Progenitor cell of endocrine pancreas (in vitro differentiated cells): ENCODE measurements around the gene VARS1. TPM values are rescaled to one million over a fixed set of nuclear protein-coding genes. Genes with fewer than 3 reads are reported as not detected.
"Not testable (repeated sequence)": the region's sequence is repeated elsewhere in the genome, so short reads cannot be mapped to it uniquely, and the experiment has no call there.

Experiments used
- DNase-seq: peaks from one replicate; pipeline ENCODE4 v3.0.0; 2021; ENCODE audit warnings: low spot score; ENCODE audit not compliant: unreplicated experiment
- H3K27ac Mint-ChIP-seq: 2 replicates; pipeline ENCODE4 v1.8.0; 2021; ENCODE audit warnings: mild to moderate bottlenecking, moderate library complexity, mixed read lengths
- H3K27me3 Mint-ChIP-seq: 2 replicates; pipeline ENCODE4 v1.8.0; 2021; ENCODE audit warnings: mixed read lengths
- H3K36me3 Mint-ChIP-seq: 2 replicates; pipeline ENCODE4 v1.8.0; 2022; ENCODE audit warnings: mixed read lengths; ENCODE audit not compliant: insufficient read depth
- H3K4me1 Mint-ChIP-seq: 2 replicates; pipeline ENCODE4 v1.8.0; 2021; ENCODE audit warnings: low read depth, mixed read lengths
- H3K4me3 Mint-ChIP-seq: 2 replicates; pipeline ENCODE4 v1.8.0; 2021; ENCODE audit warnings: low read depth, mild to moderate bottlenecking, moderate library complexity, mixed read lengths
- H3K9me3 Mint-ChIP-seq: 2 replicates; pipeline ENCODE4 v1.8.0; 2021; ENCODE audit warnings: low read depth, mixed read lengths
- total RNA-seq: library from RNA; stranded (reverse); gene quantifications from 2 replicates; pipeline ENCODE4 v1.2.1, GENCODE V29; 2021
- TF ChIP-seq, protein P1 (sequence below): fragments of 200-600 bp; sonication (generic); IDR thresholded peaks from one replicate; pipeline ENCODE4 v1.5.0; 2021; ENCODE audit warnings: antibody characterized with exemption, mild to moderate bottlenecking; ENCODE audit not compliant: unreplicated experiment

VARS1 gene
- total RNA-seq, 1 donor from 2014 or later: 85.6 TPM

DNA sequence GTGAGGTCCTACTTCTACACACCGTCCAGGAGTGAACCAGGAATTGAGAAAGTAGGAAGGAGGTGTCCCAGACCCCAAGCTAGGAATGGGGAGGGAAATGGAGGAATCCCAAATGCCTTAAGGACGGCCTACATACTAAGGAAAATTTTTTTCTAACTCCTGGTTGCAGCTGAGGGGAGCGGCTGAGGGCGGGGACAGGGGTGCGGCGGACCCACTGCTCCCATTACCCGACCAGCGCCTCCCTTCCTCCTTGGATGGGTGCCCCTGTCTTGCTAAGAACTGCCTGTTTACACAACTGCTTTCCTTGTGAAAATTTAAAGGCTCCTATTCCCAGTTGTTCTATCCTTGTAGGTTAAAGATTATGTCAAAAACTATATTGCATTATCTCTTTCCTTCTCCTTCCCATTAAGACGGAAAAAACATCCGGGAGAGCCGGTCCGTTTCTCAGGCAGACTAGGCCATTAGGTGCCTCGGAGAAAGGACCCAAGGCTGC lies 31.3 kb upstream of the VARS1 start:
- H3K27ac Mint-ChIP-seq: peak overlapping the region; percentile 97
- no peak for DNase-seq
- no peaks in the 10 kb centered on the region for H3K36me3 Mint-ChIP-seq
- H3K4me3 Mint-ChIP-seq: peak overlapping the region; percentile 91
- H3K27me3 Mint-ChIP-seq: no peaks in the 10 kb centered on the region
- peaks cover 44% of the 10 kb centered on the region for H3K4me1 Mint-ChIP-seq
- no peaks in the 10 kb centered on the region for H3K9me3 Mint-ChIP-seq
- TF ChIP-seq, protein P1, sequence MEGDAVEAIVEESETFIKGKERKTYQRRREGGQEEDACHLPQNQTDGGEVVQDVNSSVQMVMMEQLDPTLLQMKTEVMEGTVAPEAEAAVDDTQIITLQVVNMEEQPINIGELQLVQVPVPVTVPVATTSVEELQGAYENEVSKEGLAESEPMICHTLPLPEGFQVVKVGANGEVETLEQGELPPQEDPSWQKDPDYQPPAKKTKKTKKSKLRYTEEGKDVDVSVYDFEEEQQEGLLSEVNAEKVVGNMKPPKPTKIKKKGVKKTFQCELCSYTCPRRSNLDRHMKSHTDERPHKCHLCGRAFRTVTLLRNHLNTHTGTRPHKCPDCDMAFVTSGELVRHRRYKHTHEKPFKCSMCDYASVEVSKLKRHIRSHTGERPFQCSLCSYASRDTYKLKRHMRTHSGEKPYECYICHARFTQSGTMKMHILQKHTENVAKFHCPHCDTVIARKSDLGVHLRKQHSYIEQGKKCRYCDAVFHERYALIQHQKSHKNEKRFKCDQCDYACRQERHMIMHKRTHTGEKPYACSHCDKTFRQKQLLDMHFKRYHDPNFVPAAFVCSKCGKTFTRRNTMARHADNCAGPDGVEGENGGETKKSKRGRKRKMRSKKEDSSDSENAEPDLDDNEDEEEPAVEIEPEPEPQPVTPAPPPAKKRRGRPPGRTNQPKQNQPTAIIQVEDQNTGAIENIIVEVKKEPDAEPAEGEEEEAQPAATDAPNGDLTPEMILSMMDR: no peak

DNA sequence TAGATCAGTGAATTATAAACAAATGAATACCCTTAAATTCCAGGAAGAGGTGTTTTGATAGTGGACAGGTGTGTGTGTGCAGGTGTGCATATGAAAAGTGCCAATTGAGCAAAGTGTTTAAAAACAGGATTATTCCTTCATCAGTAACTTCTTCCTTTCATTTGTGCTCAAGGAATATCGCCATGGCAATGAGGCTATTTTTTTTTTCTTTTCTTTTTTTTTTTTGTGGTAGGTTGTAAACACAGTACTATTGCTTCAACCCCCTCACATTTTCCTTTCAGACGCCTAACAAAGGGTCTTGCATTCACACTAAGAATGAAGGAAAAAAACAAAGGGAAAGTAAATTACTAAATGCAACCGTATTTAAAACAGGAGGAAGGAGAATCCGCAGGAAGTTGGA lies 30.0 kb upstream of the VARS1 start:
- Mint-ChIP-seq H3K9me3 (no peaks in the 10 kb centered on the region), H3K27me3 (no peaks in the 10 kb centered on the region), H3K4me3 (peak overlapping the region; percentile 48), H3K36me3 (no peaks in the 10 kb centered on the region), H3K27ac (peak overlapping the region; percentile 94), H3K4me1 (peaks cover 43% of the 10 kb centered on the region)
- TF ChIP-seq, protein P1: no peak
- DNase-seq: no peak

DNA sequence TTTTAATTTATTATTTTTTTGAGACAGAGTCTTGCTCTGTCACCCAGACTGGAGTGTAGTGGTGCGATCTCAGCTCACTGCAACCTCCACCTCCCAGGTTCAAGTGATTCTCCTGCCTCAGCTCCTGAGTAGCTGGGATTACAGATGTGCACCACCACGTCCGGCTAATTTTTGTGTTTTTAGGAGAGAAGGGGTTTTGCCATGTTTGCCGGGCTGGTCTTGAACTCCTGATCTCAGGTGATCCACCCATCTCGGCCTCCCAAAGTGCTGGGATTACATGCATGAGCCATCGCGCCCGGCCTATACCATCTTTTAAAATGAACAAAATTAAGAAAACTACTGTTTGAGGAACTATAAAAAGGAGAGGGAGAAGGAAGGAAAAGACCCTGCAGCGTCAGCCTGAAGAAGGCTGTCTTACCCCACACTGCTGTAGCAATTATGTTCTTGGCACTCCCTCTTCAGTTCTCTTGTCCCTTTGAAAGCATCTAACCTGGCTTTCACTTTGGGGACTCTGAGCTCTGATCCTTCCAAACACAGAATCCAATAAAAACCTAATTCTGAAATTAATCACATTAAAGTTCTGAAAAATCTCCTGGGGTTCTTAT lies 28.1 kb upstream of the VARS1 start:
- not testable (repeated sequence) for DNase-seq, H3K36me3 Mint-ChIP-seq, H3K4me3 Mint-ChIP-seq, H3K9me3 Mint-ChIP-seq, H3K27me3 Mint-ChIP-seq
- peaks cover 42% of the 10 kb centered on the region for H3K4me1 Mint-ChIP-seq
- H3K27ac Mint-ChIP-seq: peak overlapping the region; percentile 56

DNA sequence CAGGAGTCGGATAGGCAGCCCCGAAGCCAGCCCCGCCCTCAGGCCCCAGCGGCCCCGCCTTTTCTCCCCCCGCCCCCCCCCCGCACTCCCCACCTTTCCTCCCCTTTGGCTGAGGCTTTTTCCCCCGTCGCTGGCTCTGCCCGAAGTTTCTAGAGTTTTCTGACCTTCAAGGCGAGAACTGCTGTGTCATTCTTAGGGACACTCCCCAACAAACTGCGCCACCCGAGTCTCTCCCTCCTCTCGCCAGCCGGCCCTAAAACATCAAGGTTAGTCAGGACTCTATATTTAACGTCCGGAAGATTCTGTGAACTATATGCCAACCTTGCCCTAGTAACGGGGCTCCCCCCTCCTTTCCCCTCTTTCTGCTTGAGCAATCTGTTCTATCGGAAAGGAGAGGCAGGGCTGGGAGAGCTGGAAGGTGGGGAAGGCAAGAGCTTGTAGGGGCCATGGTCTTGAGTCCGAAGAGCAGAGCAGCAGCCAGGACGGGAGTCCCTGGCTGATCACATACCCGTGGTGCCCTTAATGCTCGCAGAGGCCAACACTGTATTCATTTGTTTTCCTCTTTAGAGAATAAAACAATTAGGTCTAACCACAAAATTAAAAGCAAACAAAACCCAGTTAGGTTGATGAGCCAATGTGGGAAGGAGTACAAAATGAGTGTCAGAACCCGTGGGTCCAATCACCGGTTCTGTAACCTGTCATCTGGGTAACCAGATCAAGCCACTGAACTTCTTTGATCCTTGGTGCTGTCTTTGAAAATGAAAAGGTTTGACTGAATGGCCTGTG lies 26.7 kb upstream of the VARS1 start:
- H3K4me1 Mint-ChIP-seq: peaks cover 43% of the 10 kb centered on the region
- H3K9me3 Mint-ChIP-seq: peaks cover 4% of the 10 kb centered on the region
- H3K27ac Mint-ChIP-seq: peak overlapping the region; percentile 97
- peak overlapping the region; percentile 87 for H3K4me3 Mint-ChIP-seq
- peaks cover 6% of the 10 kb centered on the region for H3K36me3 Mint-ChIP-seq
- no peaks in the 10 kb centered on the region for H3K27me3 Mint-ChIP-seq
- TF ChIP-seq, protein P1: no peak
- DNase-seq: no peak

DNA sequence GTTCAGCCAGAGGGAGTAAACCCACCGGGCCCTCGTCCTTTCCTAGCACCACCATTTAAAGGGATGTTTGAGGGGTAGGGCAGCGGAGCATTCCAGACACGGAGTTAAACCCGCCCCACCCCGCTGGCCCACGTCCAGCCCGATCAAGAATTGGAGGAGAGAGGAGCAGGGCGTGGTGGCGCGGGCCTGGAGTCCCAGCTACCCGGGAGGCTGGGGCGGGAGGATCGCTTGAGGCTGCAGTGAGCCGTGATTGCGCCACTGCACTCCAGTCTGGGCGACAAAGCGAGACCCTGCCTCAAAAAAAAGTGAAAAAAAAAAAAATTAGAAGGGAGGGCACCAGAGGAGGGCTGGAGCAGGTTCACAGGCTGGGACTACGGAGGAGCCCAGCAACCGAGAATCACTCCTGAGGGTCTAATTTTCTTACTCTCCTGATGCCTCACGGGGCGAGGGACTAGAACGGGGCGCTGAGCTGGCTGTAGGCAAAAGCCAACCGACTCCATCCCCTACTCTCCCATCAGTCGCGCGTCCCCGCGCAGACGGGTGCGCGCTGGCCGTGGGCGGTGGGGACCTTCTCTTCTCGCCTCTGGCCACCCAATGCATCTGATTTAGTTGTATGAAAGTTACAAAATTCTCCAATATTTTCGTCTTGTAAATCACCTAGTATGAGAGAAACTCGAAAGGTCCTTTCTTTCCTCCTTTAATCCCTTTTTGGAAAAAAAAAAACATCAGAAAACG lies 25.9 kb upstream of the VARS1 start:
- Mint-ChIP-seq H3K4me3 (peak overlapping the region; percentile 87), H3K27me3 (no peaks in the 10 kb centered on the region), H3K36me3 (peaks cover 6% of the 10 kb centered on the region), H3K9me3 (peaks cover 4% of the 10 kb centered on the region), H3K27ac (peak overlapping the region; percentile 97), H3K4me1 (peaks cover 36% of the 10 kb centered on the region)
- TF ChIP-seq, protein P1: no peak
- peak; percentile 33 for DNase-seq

DNA sequence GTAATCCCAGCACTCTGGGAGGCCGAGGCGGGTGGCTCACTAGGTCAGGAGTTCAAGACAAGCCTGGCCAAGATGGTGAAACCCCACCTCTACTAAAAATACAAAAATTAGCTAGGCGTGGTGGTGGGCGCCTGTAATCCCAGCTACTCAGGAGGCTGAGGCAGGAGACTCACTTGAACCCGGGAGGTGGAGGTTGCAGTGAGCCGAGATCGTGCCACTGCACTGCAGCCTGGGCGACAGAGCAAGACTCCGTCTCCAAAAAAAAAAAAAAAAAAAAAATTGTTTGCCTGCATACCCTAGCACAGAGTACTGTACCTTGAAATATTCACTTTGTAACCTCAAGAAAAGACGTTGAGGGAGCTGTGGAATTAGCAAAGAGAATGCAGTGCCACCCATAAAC lies 24.8 kb upstream of the VARS1 start:
- DNase-seq, H3K27me3 Mint-ChIP-seq, H3K36me3 Mint-ChIP-seq, H3K27ac Mint-ChIP-seq, H3K4me3 Mint-ChIP-seq, H3K9me3 Mint-ChIP-seq: not testable (repeated sequence)
- peaks cover 27% of the 10 kb centered on the region for H3K4me1 Mint-ChIP-seq
